CD4-positive, alpha-beta T cell (primary cell): Measurements from ENCODE around the gene KCNK4. TPM values are rescaled to one million over a fixed set of nuclear protein-coding genes. Genes with fewer than 3 reads are reported as not detected.

ENCODE experiments used
- ATAC-seq: fragments of 200-7000 bp; cut with Tn5 transposase; one replicate; pipeline ENCODE4 v1.10.0; 2022; ENCODE audit warnings: mild to moderate bottlenecking; ENCODE audit not compliant: poor library complexity
- CTCF ChIA-PET: fragments of 350-600 bp; sonication (Branson Sonifier 250); formaldehyde crosslinking; loops from one replicate; lab custom pipeline; 2021; ENCODE audit warnings: antibody characterized with exemption, inconsistent platforms; lab: Charles Lee
- POLR2A ChIA-PET: fragments of 350-600 bp; sonication (Branson Sonifier 250); formaldehyde crosslinking; loops from one replicate; lab custom pipeline; 2021; ENCODE audit warnings: antibody characterized with exemption, inconsistent platforms; lab: Charles Lee
- DNase-seq, 14 experiments: peaks; one replicate each; pipeline ENCODE4 v3.0.0-alpha.2; 2013 to 2020; ENCODE audit warnings: mixed read lengths in 2 of 14
- H3K27ac ChIP-seq, 2 donors: one replicate each; pipeline versions ENCODE4 v1.5.1 to v1.7.0; 2013; ENCODE audit warnings: low read length in 2 of 2, low read depth in 1 of 2, mild to moderate bottlenecking in 1 of 2
- H3K27me3 ChIP-seq, 2 experiments: 1 replicate in 1 of 2; 2 replicates in 1 of 2; pipeline versions ENCODE4 v1.6.1 to v1.7.0; 2013; ENCODE audit warnings: low read length in 2 of 2, control low read depth in 1 of 2, mild to moderate bottlenecking in 1 of 2, moderate library complexity in 1 of 2; ENCODE audit not compliant: insufficient read depth in 2 of 2, control insufficient read depth in 1 of 2
- H3K36me3 ChIP-seq: one replicate; pipeline ENCODE4 v1.6.1; 2013; ENCODE audit warnings: low read length, control low read depth; ENCODE audit not compliant: insufficient read depth
- H3K4me1 ChIP-seq: one replicate; pipeline ENCODE4 v1.6.1; 2013; ENCODE audit warnings: low read length, control low read depth; ENCODE audit not compliant: insufficient read depth
- H3K4me3 ChIP-seq: one replicate; pipeline ENCODE4 v1.5.1; 2013; ENCODE audit warnings: mild to moderate bottlenecking, low read length, moderate library complexity
- H3K9me3 ChIP-seq, 2 experiments: 1 replicate in 1 of 2; 2 replicates in 1 of 2; pipeline versions ENCODE4 v1.6.1 to v1.7.0; 2013; ENCODE audit warnings: low read length in 2 of 2, mild to moderate bottlenecking in 2 of 2, control low read depth in 1 of 2, moderate library complexity in 1 of 2; ENCODE audit not compliant: control insufficient read depth in 1 of 2, insufficient read depth in 1 of 2
- H3K27ac Mint-ChIP-seq: one replicate; pipeline ENCODE4 v1.8.0; 2020; ENCODE audit warnings: mixed read lengths
- H3K27me3 Mint-ChIP-seq: one replicate; pipeline ENCODE4 v1.8.0; 2021; ENCODE audit warnings: mixed read lengths
- H3K36me3 Mint-ChIP-seq: one replicate; pipeline ENCODE4 v1.8.0; 2021; ENCODE audit warnings: low read depth, mixed read lengths
- H3K4me1 Mint-ChIP-seq: one replicate; pipeline ENCODE4 v1.8.0; 2021; ENCODE audit warnings: low read depth, mixed read lengths
- H3K4me3 Mint-ChIP-seq: one replicate; pipeline ENCODE4 v1.8.0; 2020; ENCODE audit warnings: mild to moderate bottlenecking, mixed read lengths
- H3K9me3 Mint-ChIP-seq: one replicate; pipeline ENCODE4 v1.8.0; 2020; ENCODE audit warnings: mixed read lengths
- CTCF ChIP-seq: fragments of 200-600 bp; IDR thresholded peaks from one replicate; pipeline ENCODE4 v1.8.0; 2022; ENCODE audit warnings: antibody characterized with exemption, mild to moderate bottlenecking
- intact Hi-C, 2 experiments: fragments of 100-400 bp; cut with DNase I in 1 of 2; cut with micrococcal nuclease in 1 of 2; formaldehyde crosslinking; loops; one replicate each; pipeline versions ENCODE4 v1.15.1 to v1.9.0; 2023 to 2025; cut with DNase I, micrococcal nuclease
- total RNA-seq, 174 experiments: library from RNA in 2 of 174; stranded (reverse) in 2 of 174; gene quantifications; one replicate each; pipeline ENCODE4 v1.2.3 and lab custom pipeline; 2021 to 2026

KCNK4 gene
- total RNA-seq, 2 experiments from 2014 or later = 0.14 TPM; not detected in 1

- intact Hi-C loops = no loop called here
- H3K36me3 Mint-ChIP-seq = peaks cover 5% of the 10 kb centered on the region
- DNase-seq (no peak), ATAC-seq (no peak)
- peaks cover 12% of the 10 kb centered on the region for H3K4me1 Mint-ChIP-seq
- ChIA-PET CTCF (interaction anchor here (0.5 to 1.2 kb wide), 2 partner anchors 10 to 11 kb away, joined by 3 to 4 read pairs; partner anchors contain the start of gene CATSPERZ), POLR2A (interaction anchor here (1.3 to 2.2 kb wide), 2 partner anchors 11 to 15 kb away, joined by 4 to 9 read pairs; partner anchors contain the start of gene CATSPERZ)
- no peak for TF ChIP-seq CTCF
- H3K9me3 ChIP-seq = peaks cover 0 to 10% of the 10 kb centered on the region in 2 experiments
- H3K27ac Mint-ChIP-seq = no peak overlapping the region
- peak overlapping the region; percentile 45 for H3K4me3 Mint-ChIP-seq
- no peak overlapping the region for H3K27ac ChIP-seq
- H3K27me3 ChIP-seq = peaks cover 27 to 35% of the 10 kb centered on the region in 2 experiments
- no peak overlapping the region for H3K4me3 ChIP-seq
- H3K36me3 ChIP-seq = peaks cover 3% of the 10 kb centered on the region
- peaks cover 34% of the 10 kb centered on the region for H3K4me1 ChIP-seq
- H3K9me3 Mint-ChIP-seq = no peaks in the 10 kb centered on the region
- peaks cover 25% of the 10 kb centered on the region for H3K27me3 Mint-ChIP-seq
Observed at GRCh38 chr11:64289002-64289564, 2.0 kb upstream of the KCNK4 start.

GRCh38 chr11:64290352-64291261, 495 bp upstream of the KCNK4 start:
- H3K4me3 Mint-ChIP-seq = peak overlapping the region; percentile 76
- H3K36me3 ChIP-seq = peaks cover 3% of the 10 kb centered on the region
- no peaks in the 10 kb centered on the region for H3K9me3 Mint-ChIP-seq
- TF ChIP-seq CTCF = no peak
- H3K4me1 Mint-ChIP-seq = peaks cover 12% of the 10 kb centered on the region
- intact Hi-C loops = no loop called here
- H3K27ac Mint-ChIP-seq = no peak overlapping the region
- peaks cover 0 to 10% of the 10 kb centered on the region in 2 experiments for H3K9me3 ChIP-seq
- H3K4me1 ChIP-seq = peaks cover 27% of the 10 kb centered on the region
- ATAC-seq (no peak), DNase-seq (no peak)
- H3K27me3 ChIP-seq = peaks cover 39 to 49% of the 10 kb centered on the region in 2 experiments
- ChIA-PET CTCF (interaction anchor here (1.1 to 1.3 kb wide), 2 partner anchors 19 to 86 kb away, joined by 3 to 5 read pairs; no protein-coding TSS in a partner anchor), POLR2A (interaction anchor here (0.9 to 2.2 kb wide), 4 partner anchors 10 to 22 kb away, joined by 3 to 9 read pairs (median 4); partner anchors contain the start of gene CATSPERZ)
- H3K27ac ChIP-seq = no peak overlapping the region
- no peak overlapping the region for H3K4me3 ChIP-seq
- no peaks in the 10 kb centered on the region for H3K36me3 Mint-ChIP-seq
- peaks cover 37% of the 10 kb centered on the region for H3K27me3 Mint-ChIP-seq

GRCh38 chr11:64291752-64292459, 804 bp downstream of the KCNK4 start:
- H3K27ac Mint-ChIP-seq = no peak overlapping the region
- H3K4me1 ChIP-seq = peaks cover 16% of the 10 kb centered on the region
- H3K4me1 Mint-ChIP-seq = peaks cover 5% of the 10 kb centered on the region
- ATAC-seq = peak; percentile 68
- H3K36me3 ChIP-seq = peaks cover 3% of the 10 kb centered on the region
- H3K27me3 Mint-ChIP-seq = peaks cover 50% of the 10 kb centered on the region
- ChIA-PET CTCF (interaction anchor here (1.1 kb wide), 1 partner anchor 87 kb away, joined by 3 read pairs; no protein-coding TSS in a partner anchor), POLR2A (interaction anchor here (0.7 to 2.5 kb wide), 4 partner anchors 13 to 85 kb away, joined by 3 to 7 read pairs (median 4); partner anchors contain the start of genes FERMT3, PRDX5 and TRMT112)
- intact Hi-C loops = no loop called here
- peaks cover 50 to 62% of the 10 kb centered on the region in 2 experiments for H3K27me3 ChIP-seq
- no peak overlapping the region for H3K4me3 Mint-ChIP-seq
- H3K4me3 ChIP-seq = peak overlapping the region; percentile 25
- H3K27ac ChIP-seq = no peak overlapping the region
- H3K9me3 Mint-ChIP-seq = no peaks in the 10 kb centered on the region
- DNase-seq = peak in 2 of 14 experiments; percentile 60 to 63
- TF ChIP-seq CTCF = no peak
- H3K36me3 Mint-ChIP-seq = no peaks in the 10 kb centered on the region
- peaks cover 0 to 10% of the 10 kb centered on the region in 2 experiments for H3K9me3 ChIP-seq
